Neural progenitor cell (in vitro differentiated cells): Measurements from ENCODE around the gene ZHX3. TPM values are rescaled to one million over a fixed set of nuclear protein-coding genes. Genes with fewer than 3 reads are reported as not detected.
"Not testable (repeated sequence)": the region's sequence is repeated elsewhere in the genome, so short reads cannot be mapped to it uniquely, and the experiment has no call there.

Experiments
- DNase-seq: peaks from one replicate; pipeline ENCODE4 v3.0.0-alpha.2; 2016; ENCODE audit warnings: low spot score
- H2AFZ ChIP-seq: fragments of 200-600 bp; sonication (generic); replicated peaks from 2 replicates; pipeline ENCODE4 v1.6.1; 2016; ENCODE audit warnings: antibody characterized with exemption
- H3F3A ChIP-seq: fragments of 200-600 bp; sonication (generic); 2 replicates; pipeline ENCODE4 v1.6.1; 2016; ENCODE audit warnings: antibody characterized with exemption, low read depth
- H3K27ac ChIP-seq: fragments of 200-600 bp; sonication (generic); 2 replicates; pipeline ENCODE4 v1.5.1; 2016; ENCODE audit warnings: mild to moderate bottlenecking
- H3K27me3 ChIP-seq: fragments of 200-600 bp; sonication (generic); 2 replicates; pipeline ENCODE4 v1.6.1; 2016; ENCODE audit warnings: mild to moderate bottlenecking, moderate library complexity
- H3K36me3 ChIP-seq: fragments of 200-600 bp; sonication (generic); 2 replicates; pipeline ENCODE4 v1.5.1; 2016
- H3K4me1 ChIP-seq: fragments of 200-600 bp; sonication (generic); 2 replicates; pipeline ENCODE4 v1.6.1; 2016; ENCODE audit warnings: mixed run types
- H3K4me2 ChIP-seq: fragments of 200-600 bp; sonication (generic); 2 replicates; pipeline ENCODE4 v1.6.1; 2016
- H3K4me3 ChIP-seq: fragments of 200-600 bp; sonication (generic); 2 replicates; pipeline ENCODE4 v1.5.1; 2016
- H3K79me2 ChIP-seq: fragments of 200-600 bp; sonication (generic); 2 replicates; pipeline ENCODE4 v1.6.1; 2016; ENCODE audit warnings: low read depth
- H3K9ac ChIP-seq: fragments of 200-600 bp; sonication (generic); 2 replicates; pipeline ENCODE4 v1.6.1; 2016
- H3K9me3 ChIP-seq: fragments of 200-600 bp; sonication (generic); 2 replicates; pipeline ENCODE4 v1.5.1; 2016; ENCODE audit warnings: low read depth
- H4K20me1 ChIP-seq: fragments of 200-600 bp; sonication (generic); 2 replicates; pipeline ENCODE4 v1.6.1; 2016; ENCODE audit warnings: low read depth
- H3K27ac Mint-ChIP-seq: 3 replicates; pipeline ENCODE4 v1.8.0; 2021; ENCODE audit warnings: mixed read lengths
- H3K27me3 Mint-ChIP-seq: 2 replicates; pipeline ENCODE4 v1.8.0; 2022; ENCODE audit warnings: low read depth, mild to moderate bottlenecking, inconsistent platforms, moderate library complexity, mixed read lengths; ENCODE audit not compliant: insufficient read depth
- H3K36me3 Mint-ChIP-seq: 3 replicates; pipeline ENCODE4 v1.8.0; 2021; ENCODE audit warnings: mixed read lengths
- H3K4me1 Mint-ChIP-seq: 3 replicates; pipeline ENCODE4 v1.8.0; 2021; ENCODE audit warnings: mixed read lengths
- H3K4me3 Mint-ChIP-seq: 3 replicates; pipeline ENCODE4 v1.8.0; 2021; ENCODE audit warnings: mild to moderate bottlenecking, moderate library complexity, mixed read lengths
- H3K9me3 Mint-ChIP-seq: 3 replicates; pipeline ENCODE4 v1.8.0; 2020; ENCODE audit warnings: mixed read lengths
- CTCF ChIP-seq: fragments of 200-600 bp; sonication (generic); IDR thresholded peaks from 2 replicates; pipeline ENCODE4 v1.5.1; 2017; ENCODE audit warnings: antibody characterized with exemption, mild to moderate bottlenecking
- EZH2 ChIP-seq: fragments of 200-600 bp; sonication (generic); IDR thresholded peaks from 2 replicates; pipeline ENCODE4 v1.6.1; 2017; ENCODE audit warnings: antibody characterized with exemption, mild to moderate bottlenecking, moderate library complexity
- EZH2phosphoT487 ChIP-seq: fragments of 200-600 bp; sonication (generic); IDR thresholded peaks from 2 replicates; pipeline ENCODE4 v1.6.1; 2017; ENCODE audit warnings: antibody characterized with exemption
- total RNA-seq: library from RNA; depleted of rRNA; stranded (reverse); fragments of >200 nt; gene quantifications from 2 replicates; pipeline ENCODE4 v1.2.3, GENCODE V29; 2015; ENCODE audit warnings: low replicate concordance

ZHX3 gene
- total RNA-seq, 1 donor from 2014 or later, result 6.8 TPM

DNA sequence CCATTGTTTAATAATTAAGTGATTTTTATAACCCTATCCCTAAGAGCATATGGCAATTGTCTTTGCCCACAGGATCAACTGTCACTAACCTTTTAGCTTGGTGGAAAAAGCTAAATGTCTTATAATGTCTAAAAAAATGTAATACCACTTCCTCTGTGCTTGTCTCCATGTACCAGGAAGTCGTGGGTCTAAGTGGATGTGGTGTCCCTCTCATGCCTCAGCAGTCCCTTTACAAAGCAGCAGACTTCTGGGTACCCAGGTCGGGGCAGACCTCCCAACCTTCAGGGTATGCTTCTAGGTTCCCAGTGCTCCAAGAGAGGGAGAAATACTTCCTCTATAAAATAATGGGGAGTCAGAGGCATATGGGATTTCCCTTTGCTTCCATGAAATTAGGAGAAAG is 74.7 kb downstream of the ZHX3 start:
- H3F3A ChIP-seq, result peaks cover 17% of the 10 kb centered on the region
- no peak overlapping the region for H3K4me3 ChIP-seq
- no peaks in the 10 kb centered on the region for H3K9me3 ChIP-seq
- Mint-ChIP-seq H3K36me3 (no peaks in the 10 kb centered on the region), H3K27ac (peak overlapping the region; percentile 12), H3K4me1 (peaks cover 17% of the 10 kb centered on the region), H3K4me3 (no peak overlapping the region), H3K9me3 (no peaks in the 10 kb centered on the region), H3K27me3 (no peaks in the 10 kb centered on the region)
- peaks cover 21% of the 10 kb centered on the region for H3K4me1 ChIP-seq
- no peak overlapping the region for H3K9ac ChIP-seq
- H3K27me3 ChIP-seq, result no peaks in the 10 kb centered on the region
- no peaks in the 10 kb centered on the region for H4K20me1 ChIP-seq
- no peaks in the 10 kb centered on the region for H3K36me3 ChIP-seq
- TF ChIP-seq EZH2 (no peak), EZH2phosphoT487 (no peak)
- H3K4me2 ChIP-seq, result no peak overlapping the region
- no peak overlapping the region for H2AFZ ChIP-seq
- no peak for DNase-seq
- no peaks in the 10 kb centered on the region for H3K79me2 ChIP-seq
- H3K27ac ChIP-seq, result no peak overlapping the region

GRCh38 chr20:41242352-41242751 is 75.2 kb downstream of the ZHX3 start:
- H3K27me3 Mint-ChIP-seq, result no peaks in the 10 kb centered on the region
- H3K9me3 Mint-ChIP-seq, result no peaks in the 10 kb centered on the region
- no peaks in the 10 kb centered on the region for H3K79me2 ChIP-seq

GRCh38 chr20:41237233-41237632 is 80.3 kb downstream of the ZHX3 start:
- not testable (repeated sequence) for H3K4me3 ChIP-seq, H3K79me2 ChIP-seq, DNase-seq, H3K9me3 Mint-ChIP-seq, H3K36me3 ChIP-seq, H3K27ac ChIP-seq, H3F3A ChIP-seq, H3K36me3 Mint-ChIP-seq, H3K4me1 ChIP-seq, H3K4me2 ChIP-seq, H4K20me1 ChIP-seq, H3K27ac Mint-ChIP-seq, H2AFZ ChIP-seq, H3K27me3 ChIP-seq, H3K4me3 Mint-ChIP-seq, H3K9ac ChIP-seq, H3K9me3 ChIP-seq, H3K27me3 Mint-ChIP-seq
- peaks cover 10% of the 10 kb centered on the region for H3K4me1 Mint-ChIP-seq

More at GRCh38 chr20:41242352-41242751, 75.2 kb downstream of the ZHX3 start:
- Histone ChIP-seq H3K27me3 (no peaks in the 10 kb centered on the region), H3K9ac (no peak overlapping the region), H3K4me3 (no peak overlapping the region), H2AFZ (no peak overlapping the region), H3F3A (peaks cover 17% of the 10 kb centered on the region), H3K9me3 (no peaks in the 10 kb centered on the region), H3K4me1 (peaks cover 19% of the 10 kb centered on the region), H3K27ac (no peak overlapping the region), H3K4me2 (no peak overlapping the region), H3K36me3 (no peaks in the 10 kb centered on the region), H4K20me1 (no peaks in the 10 kb centered on the region)
- DNase-seq, result no peak
- Mint-ChIP-seq H3K36me3 (no peaks in the 10 kb centered on the region), H3K27ac (no peak overlapping the region), H3K4me1 (peaks cover 16% of the 10 kb centered on the region), H3K4me3 (no peak overlapping the region)
- no peak for TF ChIP-seq EZH2
- TF ChIP-seq CTCF, result no peak
- no peak for TF ChIP-seq EZH2phosphoT487

DNA sequence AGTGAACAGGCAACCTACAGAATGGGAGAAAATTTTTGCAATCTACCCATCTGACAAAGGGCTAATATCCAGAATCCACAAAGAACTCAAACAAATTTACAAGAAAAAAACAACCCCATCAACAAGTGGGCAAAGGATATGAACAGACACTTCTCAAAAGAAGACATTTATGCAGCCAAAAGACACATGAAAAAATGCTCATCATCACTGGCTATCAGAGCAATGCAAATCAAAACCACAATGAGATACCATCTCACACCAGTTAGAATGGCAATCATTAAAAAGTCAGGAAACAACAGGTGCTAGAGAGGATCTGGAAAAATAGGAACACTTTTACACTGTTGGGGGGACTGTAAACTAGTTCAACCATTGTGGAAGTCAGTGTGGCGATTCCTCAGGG is 80.7 kb downstream of the ZHX3 start:
- not testable (repeated sequence) for H4K20me1 ChIP-seq, H3K27me3 Mint-ChIP-seq, H3K4me1 ChIP-seq, H3K4me3 ChIP-seq, H3K36me3 ChIP-seq, H3K4me2 ChIP-seq, H3K79me2 ChIP-seq, H3K9me3 ChIP-seq, H3K27me3 ChIP-seq, DNase-seq, H3K4me3 Mint-ChIP-seq, H3F3A ChIP-seq, H2AFZ ChIP-seq, H3K36me3 Mint-ChIP-seq, H3K9ac ChIP-seq, H3K9me3 Mint-ChIP-seq, H3K27ac Mint-ChIP-seq, H3K27ac ChIP-seq
- H3K4me1 Mint-ChIP-seq, result peaks cover 14% of the 10 kb centered on the region

DNA sequence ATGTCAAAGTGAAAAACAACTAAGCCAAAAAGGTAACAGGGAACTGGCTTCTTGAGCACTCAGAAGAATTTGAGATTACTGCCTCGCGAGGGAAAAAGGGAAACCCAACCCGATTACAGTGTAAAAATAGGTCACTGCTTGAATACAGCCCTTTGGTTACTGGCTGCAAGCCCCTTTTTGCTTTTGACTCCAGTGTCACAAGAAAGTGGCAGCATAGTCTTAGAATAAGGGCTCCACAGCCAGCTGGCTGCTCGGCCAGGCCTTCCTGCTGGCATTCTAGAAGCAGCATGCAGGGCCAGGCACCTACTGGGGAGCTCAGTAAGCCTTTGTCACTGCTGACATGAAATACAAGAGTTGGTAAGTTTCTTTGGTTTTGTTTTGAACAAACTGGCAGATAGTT is 83.0 kb downstream of the ZHX3 start:
- Histone ChIP-seq H3K4me2 (no peak overlapping the region), H3K4me1 (peaks cover 8% of the 10 kb centered on the region), H3K9me3 (no peaks in the 10 kb centered on the region), H4K20me1 (no peaks in the 10 kb centered on the region), H3K79me2 (no peaks in the 10 kb centered on the region), H3K4me3 (no peak overlapping the region), H2AFZ (no peak overlapping the region), H3K9ac (no peak overlapping the region), H3K27me3 (no peaks in the 10 kb centered on the region), H3F3A (no peaks in the 10 kb centered on the region), H3K27ac (no peak overlapping the region), H3K36me3 (no peaks in the 10 kb centered on the region)
- H3K9me3 Mint-ChIP-seq, result no peaks in the 10 kb centered on the region
- no peak overlapping the region for H3K4me3 Mint-ChIP-seq
- no peaks in the 10 kb centered on the region for H3K27me3 Mint-ChIP-seq
- no peak overlapping the region for H3K27ac Mint-ChIP-seq
- DNase-seq, result peak; percentile 9
- peaks cover 15% of the 10 kb centered on the region for H3K4me1 Mint-ChIP-seq
- no peaks in the 10 kb centered on the region for H3K36me3 Mint-ChIP-seq
- TF ChIP-seq CTCF, result no peak
- no peak for TF ChIP-seq EZH2
- TF ChIP-seq EZH2phosphoT487, result no peak
